HepG2 (cell line): ENCODE data around the gene DOCK11. TPM values are rescaled to one million over a fixed set of nuclear protein-coding genes. Genes with fewer than 3 reads are reported as not detected.

Source experiments
- ATAC-seq: fragments of 200-7000 bp; cut with Tn5 transposase; 3 replicates; pipeline ENCODE4 v1.9.1; 2020; ENCODE audit warnings: mild to moderate bottlenecking, moderate library complexity
- BruUV-seq: library from RNA; stranded (reverse); fragments of 400-500 nt; replicated peaks from 2 replicates; lab custom pipeline; 2021; lab: Mats Ljungman, UMichigan
- CTCF ChIA-PET: fragments of 300-600 bp; formaldehyde crosslinking; extraction: SDS; loops from one replicate; lab custom pipeline; 2021; ENCODE audit warnings: low total read pairs, inconsistent platforms, low intra/inter-chr PET ratio; lab: Yijun Ruan, JAX
- POLR2A ChIA-PET: fragments of 350-600 bp; sonication (Branson Sonifier 250); formaldehyde crosslinking; loops from one replicate; lab custom pipeline; 2020; ENCODE audit warnings: antibody characterized with exemption, inconsistent platforms; lab: Yijun Ruan, JAX
- DNase-seq: peaks from one replicate; pipeline ENCODE4 v3.0.0-alpha.2; 2015; ENCODE audit warnings: low spot score
- FAIRE-seq: peaks from 3 replicates; lab custom pipeline; 2011; peaks lifted over from hg19 to GRCh38; lab: Jason Lieb, UNC
- H2AFZ ChIP-seq: one replicate; pipeline ENCODE4 v1.6.1; 2011; ENCODE audit warnings: low read length, inconsistent platforms
- H3K27ac ChIP-seq: fragments of 300-600 bp; 3 replicates; pipeline ENCODE4 v1.8.0; 2011; ENCODE audit warnings: mixed run types, mild to moderate bottlenecking, mixed read lengths, low read length, inconsistent platforms; ENCODE audit not compliant: insufficient read depth; ENCODE audit errors: extremely low read length
- H3K27me3 ChIP-seq, 2 experiments: fragments of 200-600 bp in 1 of 2; 2 replicates in 1 of 2; 3 replicates in 1 of 2; pipeline versions ENCODE4 v1.6.0 to v1.8.0; 2011; ENCODE audit warnings: low read length in 2 of 2, mild to moderate bottlenecking in 2 of 2, moderate library complexity in 2 of 2, inconsistent platforms in 1 of 2; ENCODE audit not compliant: insufficient read depth in 2 of 2, control insufficient read depth in 1 of 2
- H3K36me3 ChIP-seq, 2 experiments: fragments of 200-600 bp in 1 of 2; replicated peaks in 1 of 2; 2 replicates in 1 of 2; 3 replicates in 1 of 2; pipeline versions ENCODE4 v1.5.1 to v1.8.0; 2011; ENCODE audit warnings: low read length in 2 of 2, inconsistent platforms in 1 of 2; ENCODE audit not compliant: insufficient read depth in 2 of 2, control insufficient read depth in 1 of 2
- H3K4me1 ChIP-seq: 2 replicates; pipeline ENCODE4 v1.5.1; 2012; ENCODE audit warnings: low read length, inconsistent platforms; ENCODE audit not compliant: insufficient read depth
- H3K4me2 ChIP-seq: 2 replicates; pipeline ENCODE4 v1.6.0; 2011; ENCODE audit warnings: low read depth, low read length, inconsistent platforms
- H3K4me3 ChIP-seq, 3 experiments: fragments of 200-600 bp in 1 of 3; sonication (generic), shearing (Covaris generic) in 1 of 3; replicated peaks in 1 of 3; 2 replicates each; pipeline ENCODE4 v1.5.1; 2011 to 2016; ENCODE audit warnings: low read length in 3 of 3, inconsistent platforms in 2 of 3, low read depth in 2 of 3, mild to moderate bottlenecking in 2 of 3, control low read depth in 1 of 3, mixed read lengths in 1 of 3; ENCODE audit not compliant: insufficient read depth in 1 of 3
- H3K79me2 ChIP-seq: one replicate; pipeline ENCODE4 v1.6.1; 2011; ENCODE audit warnings: low read length, inconsistent platforms; ENCODE audit not compliant: insufficient read depth
- H3K9ac ChIP-seq: 2 replicates; pipeline ENCODE4 v1.6.0; 2011; ENCODE audit warnings: mild to moderate bottlenecking, low read depth, low read length, inconsistent platforms; ENCODE audit not compliant: insufficient read depth
- H3K9me3 ChIP-seq: 2 replicates; pipeline ENCODE4 v1.5.1; 2012; ENCODE audit warnings: mild to moderate bottlenecking, low read length
- H4K20me1 ChIP-seq: 2 replicates; pipeline ENCODE4 v1.6.0; 2011; ENCODE audit warnings: inconsistent platforms, mild to moderate bottlenecking, low read length, moderate library complexity; ENCODE audit not compliant: insufficient read depth
- AKNA ChIP-seq: sonication (generic); formaldehyde crosslinking; IDR thresholded peaks from 2 replicates; pipeline ENCODE4 v1.4.0; 2020; ENCODE audit warnings: missing genetic modification reagents, borderline replicate concordance
- BRD4 ChIP-seq: sonication (generic); formaldehyde crosslinking; IDR thresholded peaks from 2 replicates; pipeline ENCODE4 v1.4.0; 2020; ENCODE audit warnings: missing genetic modification reagents
- CTCF ChIP-seq: sonication (generic); formaldehyde crosslinking; IDR thresholded peaks from 2 replicates; pipeline ENCODE4 v1.5.0; 2020; ENCODE audit warnings: mild to moderate bottlenecking, missing genetic modification reagents, moderate library complexity
- E2F2 ChIP-seq: sonication (generic); formaldehyde crosslinking; IDR thresholded peaks from 2 replicates; pipeline ENCODE4 v1.4.0; 2020; ENCODE audit warnings: missing genetic modification reagents, borderline replicate concordance
- EEA1 ChIP-seq: sonication (generic); formaldehyde crosslinking; IDR thresholded peaks from 2 replicates; pipeline ENCODE4 v1.5.1; 2020; ENCODE audit warnings: mild to moderate bottlenecking, missing genetic modification reagents, borderline replicate concordance
- FOXM1 ChIP-seq: sonication (generic); formaldehyde crosslinking; IDR thresholded peaks from 2 replicates; pipeline ENCODE4 v1.5.0; 2020; ENCODE audit warnings: missing genetic modification reagents
- GATAD2A ChIP-seq: IDR thresholded peaks from 2 replicates; pipeline ENCODE4 v1.6.1; 2016
- HDAC2 ChIP-seq: sonication (generic); formaldehyde crosslinking; IDR thresholded peaks from 2 replicates; pipeline ENCODE4 v1.4.0; 2020; ENCODE audit warnings: missing genetic modification reagents
- HNRNPL ChIP-seq: fragments of 200-400 bp; formaldehyde crosslinking; IDR thresholded peaks from 2 replicates; pipeline ENCODE4 v1.6.1; 2017; ENCODE audit warnings: mild to moderate bottlenecking, low read depth, low read length
- MTERF4 ChIP-seq: sonication (generic); formaldehyde crosslinking; IDR thresholded peaks from 2 replicates; pipeline ENCODE4 v1.8.0; 2023; ENCODE audit warnings: mild to moderate bottlenecking, missing genetic modification reagents
- SALL1 ChIP-seq: sonication (generic); formaldehyde crosslinking; IDR thresholded peaks from 2 replicates; pipeline ENCODE4 v1.8.0; 2022; ENCODE audit warnings: mild to moderate bottlenecking, missing genetic modification reagents
- SPEN ChIP-seq: sonication (generic); formaldehyde crosslinking; IDR thresholded peaks from 2 replicates; pipeline ENCODE4 v1.5.1; 2020; ENCODE audit warnings: low read depth, mild to moderate bottlenecking, missing genetic modification reagents
- STAG1 ChIP-seq: sonication (generic); formaldehyde crosslinking; IDR thresholded peaks from 2 replicates; pipeline ENCODE4 v1.4.0; 2020; ENCODE audit warnings: missing genetic modification reagents
- TAF1 ChIP-seq: sonication (generic); formaldehyde crosslinking; IDR thresholded peaks from 2 replicates; pipeline ENCODE4 v1.4.0; 2020; ENCODE audit warnings: missing genetic modification reagents
- ZNF264 ChIP-seq: sonication (generic); formaldehyde crosslinking; IDR thresholded peaks from 2 replicates; pipeline ENCODE4 v1.4.0; 2020; ENCODE audit warnings: missing genetic modification reagents
- WGBS: methylation state at CpG from one replicate; pipeline ENCODE4 v1.1.6; 2017; ENCODE audit warnings: low lambda C conversion rate; 5-methylcytosine and 5-hydroxymethylcytosine counted together
- in situ Hi-C: cut with HindIII; loops from 2 replicates; pipeline ENCODE4 v1.10.0; 2017; ENCODE audit warnings: low pct_unique_long_range_greater_than_20kb; ENCODE audit not compliant: extremely low pct_ligation_motif_present
- intact Hi-C: fragments of 100-400 bp; cut with micrococcal nuclease; formaldehyde crosslinking; loops from one replicate; pipeline ENCODE4 v1.10.0; 2022; ENCODE audit not compliant: unreplicated experiment
- polyA plus RNA-seq, 8 experiments: library from polyadenylated mRNA; depleted of rRNA in 3 of 8; stranded (reverse) in 7 of 8; unstranded in 1 of 8; fragments of >200 nt; fragmentation: Illumina TruSeq in 4 of 8; extraction: Trizol in 4 of 8; gene quantifications; 2 replicates each; pipeline versions ENCODE4 v1.2.1 to v1.2.3, GENCODE V29; 2011 to 2016; ENCODE audit warnings: low read depth in 4 of 8, missing spikeins in 1 of 8, mixed read lengths in 1 of 8; ENCODE audit not compliant: insufficient read depth in 1 of 8
- total RNA-seq, 5 experiments: library from RNA; depleted of rRNA; stranded (reverse); fragments of >200 nt; fragmentation: Illumina TruSeq; extraction: Trizol; gene quantifications; 2 replicates each; pipeline ENCODE4 v1.2.3, GENCODE V29; 2016; ENCODE audit warnings: low read depth in 1 of 5

The DOCK11 gene
- total and polyA plus RNA-seq, 2 of the 13 experiments (the other 11 are each of a cell fraction or from before 2014, with no cell fraction given), result 0.02 to 0.12 TPM

GRCh38 chrX:118634336-118634735, 138.7 kb downstream of the DOCK11 start (continued):
- TF ChIP-seq AKNA (CRISPR knock-in tag) (no peak), FOXM1 (CRISPR knock-in tag) (no peak), HDAC2 (CRISPR knock-in tag) (no peak), EEA1 (CRISPR knock-in tag) (no peak)

GRCh38 chrX:118637997-118638396, 142.4 kb downstream of the DOCK11 start:
- Histone ChIP-seq H3K9ac (no peak overlapping the region), H3K4me3 (no peak overlapping the region), H3K27ac (no peak overlapping the region), H3K79me2 (no peaks in the 10 kb centered on the region), H4K20me1 (no peaks in the 10 kb centered on the region), H3K36me3 (no peaks in the 10 kb centered on the region), H2AFZ (no peak overlapping the region), H3K4me1 (no peaks in the 10 kb centered on the region), H3K9me3 (no peaks in the 10 kb centered on the region), H3K4me2 (no peak overlapping the region), H3K27me3 (no peaks in the 10 kb centered on the region)
- BruUV-seq, result no TSS peak
- POLR2A ChIA-PET, result no interaction called here
- 11% methylated on average over 2 of the region's 2 CpGs for WGBS
- ATAC-seq (no peak), FAIRE-seq (peak; percentile 60), DNase-seq (peak; percentile 3)
- in situ Hi-C loops, result no loop called here
- CTCF ChIA-PET, result interaction anchor here (1.4 kb wide), 1 partner anchor 169 kb away, joined by 9 read pairs; no protein-coding TSS in a partner anchor
- intact Hi-C loops, result no loop called here
- TF ChIP-seq FOXM1 (CRISPR knock-in tag) (no peak), SALL1 (no peak), GATAD2A (CRISPR knock-in tag) (no peak), HNRNPL (no peak), BRD4 (no peak), MTERF4 (CRISPR knock-in tag) (no peak), TAF1 (CRISPR knock-in tag) (no peak), SPEN (CRISPR knock-in tag) (no peak), STAG1 (CRISPR knock-in tag) (peak; percentile 58), ZNF264 (CRISPR knock-in tag) (no peak), E2F2 (CRISPR knock-in tag) (no peak), CTCF (CRISPR knock-in tag) (peak; percentile 38)
